Measurements from ENCODE around the gene CUL7.
"Not testable (repeated sequence)": the region's sequence is repeated elsewhere in the genome, so short reads cannot be mapped to it uniquely, and the experiment has no call there.

Gene CUL7

GRCh38 chr6:43053545-43054205 is at the start of gene CUL7:
CUL7 (minus strand) TSS chr6:43053851; CDS start chr6:43052788, 1,063 bp downstream.
- DNase-seq = peak; percentile 91

GRCh38 chr6:43101497-43101896 is 47.8 kb upstream of the CUL7 start:
- DNase-seq = no peak

GRCh38 chr6:43097502-43097901 is 43.9 kb upstream of the CUL7 start:
- DNase-seq = no peak

GRCh38 chr6:43097098-43097489 is 43.4 kb upstream of the CUL7 start:
- no peak for DNase-seq

- DNase-seq = peak; percentile 45
Observed at GRCh38 chr6:43096451-43097097, 42.9 kb upstream of the CUL7 start.

- no peak for DNase-seq
Observed at GRCh38 chr6:43095939-43096338, 42.3 kb upstream of the CUL7 start.

- DNase-seq = peak; percentile 44
Observed at GRCh38 chr6:43093436-43094289, 40.0 kb upstream of the CUL7 start.

GRCh38 chr6:43092635-43093034 is 39.0 kb upstream of the CUL7 start:
- DNase-seq = no peak

GRCh38 chr6:43091436-43091991 is 37.9 kb upstream of the CUL7 start:
- no peak for DNase-seq

- no peak for DNase-seq
Observed at GRCh38 chr6:43091020-43091419, 37.4 kb upstream of the CUL7 start.

- DNase-seq = no peak
Observed at GRCh38 chr6:43090559-43090956, 36.9 kb upstream of the CUL7 start.

- peak; percentile 64 for DNase-seq
Observed at GRCh38 chr6:43089874-43090558, 36.4 kb upstream of the CUL7 start.

GRCh38 chr6:43089467-43089866 is 35.8 kb upstream of the CUL7 start:
- DNase-seq = no peak

- DNase-seq = no peak
Observed at GRCh38 chr6:43088654-43089056, 35.0 kb upstream of the CUL7 start.

- DNase-seq = no peak
Observed at GRCh38 chr6:43086022-43086658, 32.5 kb upstream of the CUL7 start.

GRCh38 chr6:43082806-43083655 is 29.4 kb upstream of the CUL7 start:
- DNase-seq = no peak

GRCh38 chr6:43081922-43082321 is 28.3 kb upstream of the CUL7 start:
- DNase-seq = not testable (repeated sequence)

GRCh38 chr6:43081043-43081442 is 27.4 kb upstream of the CUL7 start:
- no peak for DNase-seq

GRCh38 chr6:43078691-43079090 is 25.0 kb upstream of the CUL7 start:
- DNase-seq = no peak

GRCh38 chr6:43077981-43078511 is 24.4 kb upstream of the CUL7 start:
- no peak for DNase-seq

- no peak for DNase-seq
Observed at GRCh38 chr6:43077333-43077809, 23.7 kb upstream of the CUL7 start.

Data from retina (tissue), 1 donor.